A549 (cell line): Measurements from ENCODE around the gene TTF1.

Source experiments
- CBX8 ChIP-seq: fragments of 200-600 bp; sonication (generic); IDR thresholded peaks from 2 replicates; pipeline ENCODE4 v1.6.1; 2016
- CEBPB ChIP-seq, 2 experiments: fragments of >200 bp in 1 of 2; sonication (Bioruptor Twin) in 1 of 2; formaldehyde crosslinking in 1 of 2; IDR thresholded peaks; 2 replicates each; pipeline ENCODE4 v1.6.1; 2012 to 2016
- EP300 ChIP-seq, 2 experiments: fragments of >200 bp; sonication (Bioruptor Twin); formaldehyde crosslinking; IDR thresholded peaks; 2 replicates in 1 of 2; 3 replicates in 1 of 2; pipeline ENCODE4 v1.6.1; 2016 to 2017
- FOXS1 ChIP-seq: fragments of 250-450 bp; sonication (Bioruptor Pico); IDR thresholded peaks from 2 replicates; pipeline ENCODE4 v1.5.0; 2020; ENCODE audit warnings: mild to moderate bottlenecking, moderate library complexity
- HOXA7 ChIP-seq: fragments of 250-450 bp; sonication (Bioruptor Pico); IDR thresholded peaks from 2 replicates; pipeline ENCODE4 v1.5.0; 2020; ENCODE audit warnings: mild to moderate bottlenecking, moderate library complexity
- MAFK ChIP-seq: fragments of 450-650 bp; IDR thresholded peaks from 2 replicates; pipeline ENCODE4 v1.6.1; 2014; ENCODE audit not compliant: partially characterized antibody
- NFE2L2 ChIP-seq: fragments of 150-350 bp; conservative IDR thresholded peaks from 2 replicates; pipeline ENCODE4 v1.6.1; 2014; ENCODE audit warnings: low read length
- POLR2A ChIP-seq: IDR thresholded peaks from 2 replicates; pipeline ENCODE4 v1.6.1; 2012; ENCODE audit warnings: mild to moderate bottlenecking, low read length
- RAD21 ChIP-seq, 2 experiments: fragments of >200 bp in 1 of 2; sonication (Bioruptor Twin) in 1 of 2; formaldehyde crosslinking in 1 of 2; IDR thresholded peaks in 1 of 2; conservative IDR thresholded peaks in 1 of 2; 2 replicates in 1 of 2; 3 replicates in 1 of 2; pipeline ENCODE4 v1.6.1; 2012 to 2018; ENCODE audit warnings: inconsistent platforms in 1 of 2
- REST ChIP-seq: fragments of 200-600 bp; sonication (generic); IDR thresholded peaks from 2 replicates; pipeline ENCODE4 v1.6.1; 2016; ENCODE audit warnings: antibody characterized with exemption, mild to moderate bottlenecking, moderate library complexity
- SREBF2 ChIP-seq: fragments of 450-650 bp; IDR thresholded peaks from 2 replicates; pipeline ENCODE4 v1.6.1; 2014; ENCODE audit warnings: mild to moderate bottlenecking, moderate library complexity
- ZC3H11A ChIP-seq: fragments of 450-650 bp; IDR thresholded peaks from 2 replicates; pipeline ENCODE4 v1.6.1; 2014; ENCODE audit warnings: antibody characterized with exemption, mild to moderate bottlenecking
- TF ChIP-seq, protein P1 (sequence below): fragments of >200 bp; sonication (Bioruptor Twin); formaldehyde crosslinking; IDR thresholded peaks from 3 replicates; pipeline ENCODE4 v1.5.1; 2016
- TF ChIP-seq, protein P2 (sequence below): IDR thresholded peaks from 2 replicates; pipeline ENCODE4 v1.6.1; 2012

- TF ChIP-seq EP300 (IDR thresholded peaks at IDR 0.05) (no peak), CEBPB (IDR thresholded peaks at IDR 0.05) (no peak), SREBF2 (no peak), POLR2A (no peak), FOXS1 (CRISPR knock-in tag) (no peak), NFE2L2 (no peak), REST (no peak), ZC3H11A (no peak), RAD21 (conservative IDR thresholded peaks at IDR 0.05 in 1 of 2, IDR thresholded peaks at IDR 0.05 in 1 of 2) (no peak), HOXA7 (no peak), CBX8 (no peak), MAFK (no peak)
- TF ChIP-seq, protein P1, sequence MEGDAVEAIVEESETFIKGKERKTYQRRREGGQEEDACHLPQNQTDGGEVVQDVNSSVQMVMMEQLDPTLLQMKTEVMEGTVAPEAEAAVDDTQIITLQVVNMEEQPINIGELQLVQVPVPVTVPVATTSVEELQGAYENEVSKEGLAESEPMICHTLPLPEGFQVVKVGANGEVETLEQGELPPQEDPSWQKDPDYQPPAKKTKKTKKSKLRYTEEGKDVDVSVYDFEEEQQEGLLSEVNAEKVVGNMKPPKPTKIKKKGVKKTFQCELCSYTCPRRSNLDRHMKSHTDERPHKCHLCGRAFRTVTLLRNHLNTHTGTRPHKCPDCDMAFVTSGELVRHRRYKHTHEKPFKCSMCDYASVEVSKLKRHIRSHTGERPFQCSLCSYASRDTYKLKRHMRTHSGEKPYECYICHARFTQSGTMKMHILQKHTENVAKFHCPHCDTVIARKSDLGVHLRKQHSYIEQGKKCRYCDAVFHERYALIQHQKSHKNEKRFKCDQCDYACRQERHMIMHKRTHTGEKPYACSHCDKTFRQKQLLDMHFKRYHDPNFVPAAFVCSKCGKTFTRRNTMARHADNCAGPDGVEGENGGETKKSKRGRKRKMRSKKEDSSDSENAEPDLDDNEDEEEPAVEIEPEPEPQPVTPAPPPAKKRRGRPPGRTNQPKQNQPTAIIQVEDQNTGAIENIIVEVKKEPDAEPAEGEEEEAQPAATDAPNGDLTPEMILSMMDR: no peak
- TF ChIP-seq, protein P2, sequence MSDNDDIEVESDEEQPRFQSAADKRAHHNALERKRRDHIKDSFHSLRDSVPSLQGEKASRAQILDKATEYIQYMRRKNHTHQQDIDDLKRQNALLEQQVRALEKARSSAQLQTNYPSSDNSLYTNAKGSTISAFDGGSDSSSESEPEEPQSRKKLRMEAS: no peak
These were observed 37.4 kb upstream of the TTF1 start for GRCh38 chr9:132443951-132444607.
